Measurements from ENCODE around the gene PDK3.

The PDK3 gene
- total RNA-seq: 21.6 to 102 (median 69.3) reads per million in 17 experiments

- peak; percentile 91 to 95 (median 92) for DNase-seq
These were observed at the start of gene PDK3 for GRCh38 chrX:24464836-24465531. Gene PDK3, plus strand, starts transcription at chrX:24465286. Its CDS starts 170 bp downstream, at chrX:24465456.

GRCh38 chrX:24415921-24416320 lies 49.2 kb upstream of the PDK3 start:
- DNase-seq: no peak

GRCh38 chrX:24423960-24424359 lies 41.1 kb upstream of the PDK3 start:
- no peak for DNase-seq

GRCh38 chrX:24424948-24425347 lies 40.1 kb upstream of the PDK3 start:
- no peak for DNase-seq

- no peak for DNase-seq
These were observed 39.3 kb upstream of the PDK3 start for GRCh38 chrX:24425806-24426205.

GRCh38 chrX:24426340-24426913 lies 38.7 kb upstream of the PDK3 start:
- peak in 2 of 4 experiments; percentile 10 for DNase-seq

GRCh38 chrX:24426921-24427746 lies 38.0 kb upstream of the PDK3 start:
- no peak for DNase-seq

- DNase-seq: no peak
These were observed 37.4 kb upstream of the PDK3 start for GRCh38 chrX:24427747-24428019.

- DNase-seq: peak in 3 of 4 experiments; percentile 14 to 50 (median 38)
These were observed 36.6 kb upstream of the PDK3 start for GRCh38 chrX:24428516-24428915.

GRCh38 chrX:24435060-24435459 lies 30.0 kb upstream of the PDK3 start:
- DNase-seq: no peak

- DNase-seq: no peak
These were observed 21.2 kb upstream of the PDK3 start for GRCh38 chrX:24443918-24444317.

GRCh38 chrX:24444645-24445044 lies 20.4 kb upstream of the PDK3 start:
- no peak for DNase-seq

GRCh38 chrX:24448762-24449250 lies 16.3 kb upstream of the PDK3 start:
- DNase-seq: no peak

- DNase-seq: peak in 2 of 4 experiments; percentile 25 to 47
These were observed 2.0 kb upstream of the PDK3 start for GRCh38 chrX:24463077-24463476.

GRCh38 chrX:24464498-24464835 lies 619 bp upstream of the PDK3 start:
- DNase-seq: no peak

GRCh38 chrX:24465532-24465865 lies 413 bp downstream of the PDK3 start:
- DNase-seq: peak in 1 of 4 experiments; percentile 12

GRCh38 chrX:24466025-24466424 lies 939 bp downstream of the PDK3 start:
- DNase-seq: peak in 1 of 4 experiments; percentile 12

GRCh38 chrX:24468245-24468644 lies 3.2 kb downstream of the PDK3 start:
- DNase-seq: peak in 1 of 4 experiments; percentile 16

- peak in 2 of 4 experiments; percentile 8 to 31 for DNase-seq
These were observed 6.7 kb downstream of the PDK3 start for GRCh38 chrX:24471808-24472207.

GRCh38 chrX:24475480-24475879 lies 10.4 kb downstream of the PDK3 start:
- no peak for DNase-seq

- DNase-seq: no peak
These were observed 13.4 kb downstream of the PDK3 start for GRCh38 chrX:24478509-24478908.

GRCh38 chrX:24479924-24480323 lies 14.8 kb downstream of the PDK3 start:
- peak; percentile 60 to 82 (median 77) for DNase-seq

- DNase-seq: peak in 2 of 4 experiments; percentile 19 to 23
These were observed 15.3 kb downstream of the PDK3 start for GRCh38 chrX:24480400-24480865.

All from suppressor macrophage (primary cell).